Epithelial cell of proximal tubule (primary cell): ENCODE data around the gene VKORC1L1. TPM values are rescaled to one million over a fixed set of nuclear protein-coding genes. Genes with fewer than 3 reads are reported as not detected.
"Not testable (repeated sequence)": the region's sequence is repeated elsewhere in the genome, so short reads cannot be mapped to it uniquely, and the experiment has no call there.

Experiments used
- DNase-seq: peaks from one replicate; pipeline ENCODE4 v3.0.0-alpha.2; 2011; ENCODE audit warnings: low read depth
- H3K4me3 ChIP-seq: 2 replicates; pipeline ENCODE4 v1.5.1; 2011; ENCODE audit warnings: low read depth, mild to moderate bottlenecking, low read length
- CTCF ChIP-seq: conservative IDR thresholded peaks from 2 replicates; pipeline ENCODE4 v1.5.1; 2012; ENCODE audit warnings: low read depth, mild to moderate bottlenecking, low read length
- total RNA-seq: library from RNA; depleted of rRNA; stranded (reverse); fragments of >200 nt; gene quantifications from 2 replicates; pipeline ENCODE4 v1.2.3, GENCODE V29; 2015

VKORC1L1 gene
- total RNA-seq, 1 donor from 2014 or later = 13.8 TPM

- TF ChIP-seq CTCF = no peak
- no peak overlapping the region for H3K4me3 ChIP-seq
- no peak for DNase-seq
These were observed 19.3 kb downstream of the VKORC1L1 start for GRCh38 chr7:65892161-65892560.

- H3K4me3 ChIP-seq = no peak overlapping the region
- no peak for DNase-seq
- no peak for TF ChIP-seq CTCF
These were observed 20.0 kb downstream of the VKORC1L1 start for GRCh38 chr7:65892835-65893234.

- TF ChIP-seq CTCF = no peak
- DNase-seq = no peak
- H3K4me3 ChIP-seq = no peak overlapping the region
These were observed 23.5 kb downstream of the VKORC1L1 start for GRCh38 chr7:65896279-65896870.

- H3K4me3 ChIP-seq, DNase-seq: not testable (repeated sequence)
These were observed 24.4 kb downstream of the VKORC1L1 start for GRCh38 chr7:65897289-65897688.

GRCh38 chr7:65898677-65899447 lies 26.0 kb downstream of the VKORC1L1 start:
- DNase-seq, H3K4me3 ChIP-seq: not testable (repeated sequence)

GRCh38 chr7:65902306-65902705 lies 29.4 kb downstream of the VKORC1L1 start:
- no peak for TF ChIP-seq CTCF
- no peak overlapping the region for H3K4me3 ChIP-seq
- DNase-seq = no peak

- TF ChIP-seq CTCF = no peak
- no peak overlapping the region for H3K4me3 ChIP-seq
- DNase-seq = peak; percentile 39
These were observed 34.8 kb downstream of the VKORC1L1 start for GRCh38 chr7:65907501-65908198.

GRCh38 chr7:65910237-65910636 lies 37.4 kb downstream of the VKORC1L1 start:
- no peak for DNase-seq
- H3K4me3 ChIP-seq = no peak overlapping the region
- no peak for TF ChIP-seq CTCF
